Amygdala (tissue), 56 donors: Measurements from ENCODE around the gene SP100.
"Not testable (repeated sequence)": the region's sequence is repeated elsewhere in the genome, so short reads cannot be mapped to it uniquely, and the experiment has no call there.

ENCODE experiments used
- DNase-seq, 56 donors: peaks; one replicate each; lab custom pipeline; 2025; lab: John Stamatoyannopoulos, UW

Gene SP100

DNA sequence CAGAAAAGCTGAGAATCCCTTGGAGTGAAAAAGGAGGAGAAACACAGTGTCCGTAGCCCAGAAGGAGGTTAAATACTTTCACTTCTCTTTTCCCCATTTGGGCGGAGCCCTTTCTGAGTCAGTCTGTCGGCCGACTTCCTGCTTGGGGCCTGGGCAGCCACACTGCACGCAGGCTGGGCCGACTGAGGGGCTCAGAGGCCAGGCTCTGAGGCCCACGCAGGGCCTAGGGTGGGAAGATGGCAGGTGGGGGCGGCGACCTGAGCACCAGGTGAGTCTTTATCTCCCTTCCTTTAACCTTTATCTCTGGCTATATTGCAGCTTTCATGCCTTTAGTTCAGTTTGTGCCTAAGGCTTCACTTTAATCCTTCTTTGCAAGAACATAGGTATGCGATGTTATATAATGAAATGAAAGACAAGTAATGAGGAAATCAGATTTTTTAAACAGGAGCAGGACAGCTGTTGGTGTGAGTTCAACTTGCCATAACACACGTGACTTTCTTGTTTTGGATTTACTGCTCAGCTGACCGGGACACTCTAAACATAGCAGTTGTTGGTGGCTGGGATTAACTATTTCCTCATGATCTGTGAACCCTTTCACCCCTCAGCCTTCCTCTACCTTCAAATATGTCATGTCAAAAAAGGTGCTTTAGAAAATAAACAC lies at the start of gene SP100:
Gene SP100, plus strand, starts transcription at position 141 of the 661 bp plus-strand sequence. Its CDS starts 96 bp downstream, at position 237.
- peak in 9 of 56 donors; percentile 3 to 45 (median 17) for DNase-seq

- no peak for DNase-seq
These were observed 33.9 kb upstream of the SP100 start for GRCh38 chr2:230382108-230382507.

DNA sequence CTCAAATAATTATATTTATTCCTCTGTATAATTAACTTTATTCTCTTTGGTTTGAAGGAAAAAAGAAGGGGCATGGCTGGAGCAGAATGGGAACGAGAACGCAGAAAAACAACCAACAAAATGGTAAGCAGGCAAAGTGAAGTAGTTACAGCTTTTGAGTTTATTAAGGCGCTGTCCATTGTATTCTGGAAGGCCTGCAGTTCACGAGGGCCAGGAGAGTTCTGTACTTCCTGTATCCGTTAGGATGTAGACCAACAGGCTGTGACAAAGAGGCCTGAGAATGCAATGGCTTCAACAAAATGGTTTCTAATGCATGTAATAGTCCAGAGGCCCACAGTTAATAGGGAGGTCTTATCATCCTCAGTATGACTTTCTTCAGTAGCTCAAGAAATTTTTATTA lies 32.5 kb upstream of the SP100 start:
- DNase-seq, result no peak

DNA sequence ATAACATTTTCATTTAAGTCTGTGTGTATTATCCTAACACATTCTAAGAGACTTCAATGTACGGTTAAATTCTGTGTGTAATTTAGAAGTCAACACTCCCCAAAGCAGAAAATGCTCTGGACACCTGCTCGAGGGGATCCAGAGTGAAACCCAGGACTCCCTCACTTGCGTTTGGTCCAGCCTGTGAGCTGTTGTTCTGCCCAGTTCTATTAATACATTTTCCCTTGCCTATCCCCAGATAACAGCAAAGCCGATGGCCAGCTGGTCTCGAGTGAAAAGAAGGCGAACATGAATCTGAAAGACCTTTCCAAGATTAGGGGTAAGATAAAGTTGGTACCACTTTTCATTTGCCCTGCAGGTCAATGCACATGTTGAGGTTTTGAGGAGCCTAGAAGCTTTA lies 31.0 kb upstream of the SP100 start:
- no peak for DNase-seq

- DNase-seq, result no peak
These were observed 21.7 kb upstream of the SP100 start for GRCh38 chr2:230394301-230394700.

DNA sequence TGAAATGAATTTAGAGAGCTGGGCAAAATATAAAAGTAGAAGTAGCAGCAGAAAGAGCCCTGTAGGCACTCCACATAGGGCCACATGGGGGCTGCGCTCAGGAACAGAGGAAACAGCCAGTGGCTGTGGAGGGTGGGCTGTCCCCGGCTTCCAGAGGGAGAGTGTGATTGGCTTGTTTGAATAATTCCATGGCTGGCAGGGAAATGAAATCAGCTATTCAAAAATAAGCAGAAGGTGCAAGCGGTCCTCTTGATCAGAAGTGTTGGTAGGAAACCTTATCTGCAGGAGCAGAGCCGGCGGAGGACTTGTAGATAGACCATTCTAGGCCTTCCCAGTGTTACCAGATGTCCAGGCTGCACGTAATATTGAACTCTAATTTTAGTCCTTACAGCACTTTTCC lies 17.3 kb upstream of the SP100 start:
- DNase-seq, result not testable (repeated sequence)

- DNase-seq, result no peak
These were observed 16.0 kb upstream of the SP100 start for GRCh38 chr2:230400041-230400440.

DNA sequence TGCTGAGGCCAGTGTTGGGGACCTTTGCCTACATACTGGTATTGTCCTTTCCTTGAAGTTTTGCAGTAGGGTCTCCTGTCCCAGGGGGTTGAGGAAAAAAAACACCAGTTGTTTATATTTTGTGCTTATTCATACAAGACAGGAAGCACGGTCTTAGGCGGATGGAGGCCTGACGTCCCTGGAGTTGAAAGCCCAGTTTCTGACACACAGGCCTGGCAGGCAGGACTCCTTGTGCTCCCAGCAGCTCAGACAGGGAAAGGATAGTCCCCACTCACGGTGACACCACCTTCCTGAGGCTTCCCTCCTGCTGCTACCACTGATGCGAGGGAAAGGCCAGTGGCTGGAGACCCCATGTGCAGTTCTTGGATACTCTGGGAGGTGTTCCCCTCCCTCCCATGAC lies 15.5 kb upstream of the SP100 start:
- DNase-seq, result no peak

- DNase-seq, result not testable (repeated sequence)
These were observed 15.0 kb upstream of the SP100 start for GRCh38 chr2:230401026-230401425.

GRCh38 chr2:230403746-230404145 lies 12.3 kb upstream of the SP100 start:
- no peak for DNase-seq

DNA sequence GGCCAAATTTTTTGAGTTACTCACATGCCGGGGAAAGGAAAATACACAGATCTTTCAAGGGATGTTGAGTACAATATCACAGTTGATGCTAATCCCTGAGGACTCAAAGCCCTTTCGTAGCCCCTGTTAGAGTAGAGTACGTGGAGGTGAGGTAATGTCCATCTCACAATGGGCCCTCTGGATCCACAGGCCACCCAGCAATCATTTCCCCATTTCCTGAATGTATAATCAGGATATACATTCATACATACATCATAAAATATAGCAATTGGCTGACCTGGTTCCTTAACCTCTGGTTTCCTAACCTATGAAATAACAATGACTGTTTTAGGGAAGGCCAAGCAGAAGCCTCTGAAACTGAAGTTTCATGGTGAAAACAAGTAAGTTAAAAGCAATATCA lies 10.2 kb upstream of the SP100 start:
- no peak for DNase-seq

- no peak for DNase-seq
These were observed 7.7 kb upstream of the SP100 start for GRCh38 chr2:230408244-230408842.

- DNase-seq, result not testable (repeated sequence)
These were observed 6.7 kb upstream of the SP100 start for GRCh38 chr2:230409316-230409715.

GRCh38 chr2:230410263-230410662 lies 5.7 kb upstream of the SP100 start:
- no peak for DNase-seq

- peak in 7 of 56 donors; percentile 4 to 21 (median 12) for DNase-seq
These were observed 5.0 kb upstream of the SP100 start for GRCh38 chr2:230410861-230411569.

DNA sequence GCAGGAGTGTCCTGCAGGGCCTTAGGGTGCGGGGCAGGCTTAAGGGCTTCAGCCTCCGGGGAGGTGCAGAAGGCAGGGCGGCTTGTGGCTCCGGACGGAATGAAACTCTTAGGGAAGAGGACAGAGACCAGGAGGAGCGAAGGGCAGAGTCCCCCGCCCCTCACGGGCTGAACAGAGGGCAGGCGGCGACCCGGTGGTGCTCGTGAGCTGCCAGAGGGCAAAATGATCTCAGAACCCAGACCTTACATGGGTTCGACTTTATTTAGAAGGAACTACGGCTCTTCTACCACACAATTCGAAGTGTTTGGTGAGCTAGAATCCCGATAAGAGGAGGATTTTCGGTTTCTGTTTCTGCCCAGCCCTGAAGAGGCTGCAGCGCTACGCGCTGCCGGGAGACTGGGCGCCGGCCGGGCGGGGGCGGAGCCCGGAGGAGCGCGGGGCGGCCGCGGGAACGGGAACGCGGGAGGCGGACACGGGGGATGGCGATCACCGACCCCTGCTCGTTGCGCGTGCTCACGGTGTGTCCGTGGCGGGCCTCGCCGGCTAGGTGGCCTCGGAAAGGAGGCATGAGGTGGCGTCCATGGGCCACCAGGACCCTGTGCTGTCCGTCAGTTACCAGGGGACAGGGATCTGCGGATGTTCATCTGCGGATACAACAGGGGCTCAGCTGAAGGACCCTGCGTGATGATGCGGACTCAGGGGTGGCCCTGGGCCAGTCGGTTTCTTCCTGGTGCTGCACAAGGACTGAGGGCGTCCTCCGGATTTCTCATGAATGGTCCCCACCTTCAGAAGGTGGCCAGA lies 4.2 kb upstream of the SP100 start:
- DNase-seq, result peak in 23 of 56 donors; percentile 10 to 61 (median 36)

DNA sequence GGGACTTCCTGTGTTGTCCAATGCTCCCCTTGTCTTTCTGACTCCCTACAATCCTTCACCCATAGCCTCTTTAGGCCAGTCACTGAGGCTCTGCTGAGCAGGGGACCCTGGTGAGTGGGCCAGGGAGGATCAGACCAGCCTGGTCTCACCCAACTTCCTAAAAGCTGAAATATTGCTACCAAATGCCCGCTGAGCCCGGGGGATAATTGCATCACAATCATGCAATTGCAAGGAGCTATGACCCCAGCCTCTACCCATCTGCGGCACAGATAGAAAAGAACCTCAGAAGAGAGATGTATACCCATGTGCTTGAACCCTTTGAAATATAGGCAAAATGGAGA lies 3.7 kb upstream of the SP100 start:
- no peak for DNase-seq

DNA sequence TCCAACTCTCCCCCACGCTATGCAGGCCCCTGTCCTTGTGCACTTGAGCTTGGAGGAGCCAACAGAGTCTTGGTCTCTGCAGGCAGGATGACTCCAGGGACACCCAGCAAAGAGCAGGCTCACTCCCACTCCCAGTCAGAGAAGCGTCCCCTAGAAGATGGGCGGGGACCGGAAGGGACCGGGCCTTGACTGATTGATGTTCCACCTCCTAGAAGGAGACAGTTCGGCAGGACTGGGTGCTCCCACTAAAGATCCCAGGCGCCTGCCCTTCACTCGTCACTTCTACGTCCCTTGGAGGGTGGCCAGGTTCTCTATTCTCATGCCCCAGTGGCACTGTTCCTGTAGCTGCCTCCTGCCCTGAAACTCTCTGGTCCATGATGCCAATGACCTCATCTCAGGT lies 3.2 kb upstream of the SP100 start:
- no peak for DNase-seq

GRCh38 chr2:230413479-230413878 lies 2.5 kb upstream of the SP100 start:
- no peak for DNase-seq

GRCh38 chr2:230414302-230414701 lies 1.7 kb upstream of the SP100 start:
- no peak for DNase-seq

DNA sequence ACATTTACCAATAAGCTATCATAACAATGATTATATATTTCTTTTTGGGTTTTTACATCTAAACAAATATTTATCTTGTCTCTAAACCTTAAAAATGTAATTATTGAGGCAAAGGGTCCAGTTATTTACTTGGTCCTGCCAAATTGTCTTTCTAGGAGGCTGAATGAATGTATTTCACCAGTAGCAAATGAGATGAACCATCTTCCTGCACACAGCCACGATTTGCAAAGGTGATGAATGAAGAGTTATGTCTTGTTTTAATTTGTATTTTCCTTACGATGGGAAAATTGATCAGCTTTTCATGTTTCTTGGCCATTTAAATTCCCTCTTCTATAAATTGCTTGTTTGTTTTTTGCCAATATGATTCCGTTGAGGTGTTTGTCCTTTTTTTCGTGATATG lies 1.4 kb downstream of the SP100 start:
- DNase-seq, result no peak
